Panc1 (cell line): Measurements from ENCODE around the gene DPH6.

Experiments used
- POLR2AphosphoS5 ChIP-seq: IDR thresholded peaks from 2 replicates; pipeline ENCODE4 v1.6.1; 2012; ENCODE audit warnings: mild to moderate bottlenecking, low read depth, low read length, moderate library complexity
- TF ChIP-seq, protein P1 (sequence below): fragments of 450-650 bp; IDR thresholded peaks from 2 replicates; pipeline ENCODE4 v1.5.1; 2017; ENCODE audit warnings: mild to moderate bottlenecking
- TF ChIP-seq, protein P2 (sequence below), 2 experiments: IDR thresholded peaks; 2 replicates each; pipeline ENCODE4 v1.6.1; 2011 to 2012; ENCODE audit warnings: low read depth in 2 of 2, control low read depth in 1 of 2, low read length in 1 of 2, mild to moderate bottlenecking in 1 of 2, moderate library complexity in 1 of 2; ENCODE audit not compliant: insufficient read depth in 1 of 2

DNA sequence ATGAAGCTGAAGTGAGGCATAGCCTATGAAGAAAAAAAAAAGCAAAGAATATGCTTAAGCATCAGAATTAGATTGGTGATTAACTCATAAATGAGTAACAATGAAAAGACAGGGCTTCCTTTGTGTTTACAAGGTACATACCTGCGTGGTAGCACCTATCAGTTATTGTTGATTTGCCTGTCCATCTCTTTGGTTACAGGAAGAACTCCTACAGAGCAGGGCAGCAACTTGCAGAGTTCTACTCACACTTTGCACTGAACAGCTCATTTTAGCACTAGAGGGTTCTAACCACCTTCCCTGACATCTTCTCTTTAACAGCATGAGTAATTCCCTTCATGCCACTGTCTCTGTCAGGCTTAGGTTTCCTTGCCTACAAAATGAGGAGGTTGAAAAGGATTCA lies 166.0 kb downstream of the DPH6 start:
- TF ChIP-seq, protein P1, sequence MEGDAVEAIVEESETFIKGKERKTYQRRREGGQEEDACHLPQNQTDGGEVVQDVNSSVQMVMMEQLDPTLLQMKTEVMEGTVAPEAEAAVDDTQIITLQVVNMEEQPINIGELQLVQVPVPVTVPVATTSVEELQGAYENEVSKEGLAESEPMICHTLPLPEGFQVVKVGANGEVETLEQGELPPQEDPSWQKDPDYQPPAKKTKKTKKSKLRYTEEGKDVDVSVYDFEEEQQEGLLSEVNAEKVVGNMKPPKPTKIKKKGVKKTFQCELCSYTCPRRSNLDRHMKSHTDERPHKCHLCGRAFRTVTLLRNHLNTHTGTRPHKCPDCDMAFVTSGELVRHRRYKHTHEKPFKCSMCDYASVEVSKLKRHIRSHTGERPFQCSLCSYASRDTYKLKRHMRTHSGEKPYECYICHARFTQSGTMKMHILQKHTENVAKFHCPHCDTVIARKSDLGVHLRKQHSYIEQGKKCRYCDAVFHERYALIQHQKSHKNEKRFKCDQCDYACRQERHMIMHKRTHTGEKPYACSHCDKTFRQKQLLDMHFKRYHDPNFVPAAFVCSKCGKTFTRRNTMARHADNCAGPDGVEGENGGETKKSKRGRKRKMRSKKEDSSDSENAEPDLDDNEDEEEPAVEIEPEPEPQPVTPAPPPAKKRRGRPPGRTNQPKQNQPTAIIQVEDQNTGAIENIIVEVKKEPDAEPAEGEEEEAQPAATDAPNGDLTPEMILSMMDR: no peak
- TF ChIP-seq POLR2AphosphoS5: no peak
- TF ChIP-seq, protein P2, sequence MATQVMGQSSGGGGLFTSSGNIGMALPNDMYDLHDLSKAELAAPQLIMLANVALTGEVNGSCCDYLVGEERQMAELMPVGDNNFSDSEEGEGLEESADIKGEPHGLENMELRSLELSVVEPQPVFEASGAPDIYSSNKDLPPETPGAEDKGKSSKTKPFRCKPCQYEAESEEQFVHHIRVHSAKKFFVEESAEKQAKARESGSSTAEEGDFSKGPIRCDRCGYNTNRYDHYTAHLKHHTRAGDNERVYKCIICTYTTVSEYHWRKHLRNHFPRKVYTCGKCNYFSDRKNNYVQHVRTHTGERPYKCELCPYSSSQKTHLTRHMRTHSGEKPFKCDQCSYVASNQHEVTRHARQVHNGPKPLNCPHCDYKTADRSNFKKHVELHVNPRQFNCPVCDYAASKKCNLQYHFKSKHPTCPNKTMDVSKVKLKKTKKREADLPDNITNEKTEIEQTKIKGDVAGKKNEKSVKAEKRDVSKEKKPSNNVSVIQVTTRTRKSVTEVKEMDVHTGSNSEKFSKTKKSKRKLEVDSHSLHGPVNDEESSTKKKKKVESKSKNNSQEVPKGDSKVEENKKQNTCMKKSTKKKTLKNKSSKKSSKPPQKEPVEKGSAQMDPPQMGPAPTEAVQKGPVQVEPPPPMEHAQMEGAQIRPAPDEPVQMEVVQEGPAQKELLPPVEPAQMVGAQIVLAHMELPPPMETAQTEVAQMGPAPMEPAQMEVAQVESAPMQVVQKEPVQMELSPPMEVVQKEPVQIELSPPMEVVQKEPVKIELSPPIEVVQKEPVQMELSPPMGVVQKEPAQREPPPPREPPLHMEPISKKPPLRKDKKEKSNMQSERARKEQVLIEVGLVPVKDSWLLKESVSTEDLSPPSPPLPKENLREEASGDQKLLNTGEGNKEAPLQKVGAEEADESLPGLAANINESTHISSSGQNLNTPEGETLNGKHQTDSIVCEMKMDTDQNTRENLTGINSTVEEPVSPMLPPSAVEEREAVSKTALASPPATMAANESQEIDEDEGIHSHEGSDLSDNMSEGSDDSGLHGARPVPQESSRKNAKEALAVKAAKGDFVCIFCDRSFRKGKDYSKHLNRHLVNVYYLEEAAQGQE (IDR thresholded peaks at IDR 0.05; ENCODE audit: insufficient read depth in 1 of 2, low read depth in 2 of 2, low read length in 1 of 2): no peak
